GM23248 (cell line): Measurements from ENCODE around the gene FAS.

Experiments
- EZH2 ChIP-seq: fragments of 200-600 bp; sonication (generic); IDR thresholded peaks from 2 replicates; pipeline ENCODE4 v1.6.1; 2018; ENCODE audit warnings: antibody characterized with exemption, mild to moderate bottlenecking; ENCODE audit not compliant: insufficient read depth, poor library complexity, severe bottlenecking
- EZH2phosphoT487 ChIP-seq: fragments of 200-600 bp; sonication (generic); IDR thresholded peaks from 2 replicates; pipeline ENCODE4 v1.6.1; 2018; ENCODE audit warnings: antibody characterized with exemption, moderate library complexity, mild to moderate bottlenecking, low read depth; ENCODE audit not compliant: insufficient read depth

- no peak for TF ChIP-seq EZH2
- TF ChIP-seq EZH2phosphoT487: no peak
These were observed 72.9 kb downstream of the FAS start for GRCh38 chr10:89063465-89063864.
